SU-DHL-6 (cell line): ENCODE measurements around the gene TMCC3.

ENCODE experiments used
- CTCF ChIP-seq: fragments of 200-600 bp; sonication (generic); IDR thresholded peaks from one replicate; pipeline ENCODE4 v1.5.1; 2017; ENCODE audit warnings: antibody characterized with exemption, mild to moderate bottlenecking, low read length, moderate library complexity; ENCODE audit not compliant: insufficient read depth, poor library complexity, severe bottlenecking
- EZH2phosphoT487 ChIP-seq: fragments of 200-600 bp; sonication (generic), shearing (Covaris generic); conservative IDR thresholded peaks from 2 replicates; pipeline ENCODE4 v1.6.1; 2018; ENCODE audit warnings: mild to moderate bottlenecking, antibody characterized with exemption, low read length, moderate library complexity, mixed read lengths

GRCh38 chr12:94560431-94561221 is 89.7 kb downstream of the TMCC3 start:
- TF ChIP-seq CTCF (no peak), EZH2phosphoT487 (no peak)
